H9 (cell line): Measurements from ENCODE around the gene AHSP. TPM values are rescaled to one million over a fixed set of nuclear protein-coding genes. Genes with fewer than 3 reads are reported as not detected.

Experiments used
- DNase-seq: peaks from one replicate; pipeline ENCODE4 v3.0.0-alpha.2; 2017
- H2AFZ ChIP-seq: one replicate; pipeline ENCODE4 v1.6.1; 2013; ENCODE audit warnings: mild to moderate bottlenecking, low read length, control low read depth, moderate library complexity
- H2AK5ac ChIP-seq: 2 replicates; pipeline ENCODE4 v1.6.1; 2013; ENCODE audit warnings: low read length, control low read depth, mixed read lengths; ENCODE audit not compliant: insufficient read length
- H2BK120ac ChIP-seq: one replicate; pipeline ENCODE4 v1.6.1; 2013; ENCODE audit warnings: low read depth, mild to moderate bottlenecking, low read length, control low read depth, inconsistent platforms; ENCODE audit not compliant: poor library complexity, severe bottlenecking
- H2BK12ac ChIP-seq: 2 replicates; pipeline ENCODE4 v1.6.1; 2013; ENCODE audit warnings: low read length, control low read depth, mixed read lengths, low read depth; ENCODE audit not compliant: insufficient read length
- H2BK15ac ChIP-seq: 2 replicates; pipeline ENCODE4 v1.6.1; 2013; ENCODE audit warnings: low read depth, low read length, control low read depth
- H2BK20ac ChIP-seq: one replicate; pipeline ENCODE4 v1.6.1; 2013; ENCODE audit warnings: low read depth, mild to moderate bottlenecking, low read length, control low read depth, inconsistent platforms; ENCODE audit not compliant: poor library complexity, severe bottlenecking
- H2BK5ac ChIP-seq: 2 replicates; pipeline ENCODE4 v1.6.1; 2013; ENCODE audit warnings: low read length, control low read depth, mixed read lengths; ENCODE audit not compliant: insufficient read length
- H3K14ac ChIP-seq: 2 replicates; pipeline ENCODE4 v1.6.1; 2013; ENCODE audit warnings: low read length, control low read depth; ENCODE audit not compliant: insufficient read depth
- H3K18ac ChIP-seq: 2 replicates; pipeline ENCODE4 v1.6.1; 2013; ENCODE audit warnings: low read depth, mild to moderate bottlenecking, mixed read lengths, low read length, control low read depth; ENCODE audit not compliant: insufficient read length
- H3K23ac ChIP-seq: 2 replicates; pipeline ENCODE4 v1.6.1; 2013; ENCODE audit warnings: low read length, control low read depth, mixed read lengths, low read depth; ENCODE audit not compliant: insufficient read length
- H3K23me2 ChIP-seq: 2 replicates; pipeline ENCODE4 v1.6.1; 2013; ENCODE audit warnings: low read depth, mild to moderate bottlenecking, mixed read lengths, low read length, control low read depth; ENCODE audit not compliant: insufficient read length, poor library complexity, severe bottlenecking
- H3K27ac ChIP-seq: 2 replicates; pipeline ENCODE4 v1.5.1; 2013; ENCODE audit warnings: low read length, control low read depth, mixed read lengths, low read depth; ENCODE audit not compliant: insufficient read length
- H3K27me3 ChIP-seq: 2 replicates; pipeline ENCODE4 v1.6.1; 2013; ENCODE audit warnings: low read length, control low read depth, inconsistent platforms; ENCODE audit not compliant: insufficient read depth
- H3K4ac ChIP-seq: 2 replicates; pipeline ENCODE4 v1.6.1; 2013; ENCODE audit warnings: low read depth, mild to moderate bottlenecking, control low read depth, inconsistent platforms, low read length, moderate library complexity
- H3K4me1 ChIP-seq: 2 replicates; pipeline ENCODE4 v1.6.1; 2013; ENCODE audit warnings: low read length, control low read depth, inconsistent platforms; ENCODE audit not compliant: insufficient read depth
- H3K4me2 ChIP-seq: 2 replicates; pipeline ENCODE4 v1.6.1; 2013; ENCODE audit warnings: low read length, control low read depth, mixed read lengths; ENCODE audit not compliant: insufficient read length, insufficient read depth
- H3K56ac ChIP-seq: 2 replicates; pipeline ENCODE4 v1.6.1; 2013; ENCODE audit warnings: low read depth, mild to moderate bottlenecking, mixed read lengths, low read length, control low read depth; ENCODE audit not compliant: insufficient read length
- H3K79me1 ChIP-seq: 2 replicates; pipeline ENCODE4 v1.6.1; 2013; ENCODE audit warnings: low read depth, mild to moderate bottlenecking, moderate library complexity, low read length, control low read depth, inconsistent platforms; ENCODE audit not compliant: insufficient read depth, poor library complexity, severe bottlenecking
- H3K79me2 ChIP-seq: 2 replicates; pipeline ENCODE4 v1.6.1; 2013; ENCODE audit warnings: low read length, control low read depth, inconsistent platforms; ENCODE audit not compliant: insufficient read depth
- H3K9ac ChIP-seq: 2 replicates; pipeline ENCODE4 v1.6.1; 2013; ENCODE audit warnings: low read length, control low read depth, mixed read lengths; ENCODE audit not compliant: insufficient read length; ENCODE audit errors: extremely low read depth
- H3K9me3 ChIP-seq: one replicate; pipeline ENCODE4 v1.6.1; 2013; ENCODE audit warnings: low read depth, low read length, inconsistent platforms; ENCODE audit not compliant: control insufficient read depth
- H3T11ph ChIP-seq: one replicate; pipeline ENCODE4 v1.6.1; 2013; ENCODE audit warnings: mild to moderate bottlenecking, low read length, control low read depth, inconsistent platforms
- H4K20me1 ChIP-seq: one replicate; pipeline ENCODE4 v1.6.1; 2013; ENCODE audit not compliant: control insufficient read depth, insufficient read length, insufficient read depth
- H4K5ac ChIP-seq: 2 replicates; pipeline ENCODE4 v1.6.1; 2013; ENCODE audit warnings: low read depth, mild to moderate bottlenecking, mixed read lengths, low read length, control low read depth; ENCODE audit not compliant: insufficient read length
- H4K8ac ChIP-seq: replicated peaks from 2 replicates; pipeline ENCODE4 v1.6.1; 2013; ENCODE audit warnings: low read length, control low read depth, mixed read lengths, low read depth; ENCODE audit not compliant: insufficient read length
- H4K91ac ChIP-seq: 2 replicates; pipeline ENCODE4 v1.6.1; 2013; ENCODE audit warnings: low read depth, mild to moderate bottlenecking, moderate library complexity, mixed read lengths, low read length, control low read depth; ENCODE audit not compliant: insufficient read length
- H3K27ac Mint-ChIP-seq, 3 experiments: 2 replicates in 2 of 3; 3 replicates in 1 of 3; pipeline ENCODE4 v1.8.0; 2020 to 2021; ENCODE audit warnings: mixed read lengths in 3 of 3, mild to moderate bottlenecking in 1 of 3, moderate library complexity in 1 of 3
- H3K27me3 Mint-ChIP-seq: 2 replicates; pipeline ENCODE4 v1.8.0; 2021; ENCODE audit warnings: low read depth, mild to moderate bottlenecking, moderate library complexity, mixed read lengths
- H3K36me3 Mint-ChIP-seq, 3 experiments: 2 replicates in 2 of 3; 3 replicates in 1 of 3; pipeline ENCODE4 v1.8.0; 2020 to 2021; ENCODE audit warnings: low read depth in 3 of 3, mixed read lengths in 3 of 3; ENCODE audit not compliant: insufficient read depth in 1 of 3
- H3K4me1 Mint-ChIP-seq, 2 experiments: 2 replicates each; pipeline ENCODE4 v1.8.0; 2020; ENCODE audit warnings: mixed read lengths in 2 of 2
- H3K4me3 Mint-ChIP-seq, 2 experiments: 2 replicates in 1 of 2; 3 replicates in 1 of 2; pipeline ENCODE4 v1.8.0; 2020 to 2021; ENCODE audit warnings: mild to moderate bottlenecking in 2 of 2, mixed read lengths in 2 of 2, moderate library complexity in 1 of 2
- H3K9me3 Mint-ChIP-seq, 2 experiments: 2 replicates in 1 of 2; 3 replicates in 1 of 2; pipeline ENCODE4 v1.8.0; 2020; ENCODE audit warnings: mild to moderate bottlenecking in 2 of 2, mixed read lengths in 2 of 2, moderate library complexity in 1 of 2
- CTCF ChIP-seq: fragments of 200-600 bp; sonication (generic); conservative IDR thresholded peaks from 3 replicates; pipeline ENCODE4 v1.8.0; 2021; ENCODE audit warnings: antibody characterized with exemption, mild to moderate bottlenecking
- WGBS: extraction: QIAGEN DNeasy Blood & Tissue Kit; methylation state at CpG from one replicate; pipeline ENCODE4 v1.1.7; 2013; ENCODE audit warnings: missing lambda C conversion rate, low lambda C conversion rate, mixed read lengths; ENCODE audit not compliant: insufficient read length; ENCODE audit errors: extremely low coverage; 5-methylcytosine and 5-hydroxymethylcytosine counted together
- total RNA-seq: library from RNA; stranded (reverse); gene quantifications from 2 replicates; pipeline ENCODE4 v1.2.1, GENCODE V29; 2021

The AHSP gene
- total RNA-seq, 1 experiment from 2014 or later, result not detected

GRCh38 chr16:31519759-31520431 is 7.8 kb upstream of the AHSP start:
- Histone ChIP-seq H4K91ac (no peak overlapping the region), H3K27me3 (no peaks in the 10 kb centered on the region), H2BK12ac (no peak overlapping the region), H2BK15ac (no peak overlapping the region), H3K9ac (no peak overlapping the region), H3K14ac (no peak overlapping the region), H3K4me2 (no peak overlapping the region), H2AFZ (no peak overlapping the region), H3K79me1 (no peaks in the 10 kb centered on the region), H3K18ac (no peak overlapping the region), H3T11ph (no peak overlapping the region), H2AK5ac (no peak overlapping the region), H3K56ac (no peak overlapping the region), H4K20me1 (no peaks in the 10 kb centered on the region), H2BK5ac (no peak overlapping the region), H3K23me2 (no peaks in the 10 kb centered on the region), H3K23ac (no peak overlapping the region), H3K79me2 (no peaks in the 10 kb centered on the region), H4K8ac (no peak overlapping the region), H4K5ac (no peak overlapping the region), H3K4me1 (no peaks in the 10 kb centered on the region; the same call in 1 of the 2 replicates), H3K4ac (no peak overlapping the region), H3K27ac (no peak overlapping the region), H3K9me3 (no peaks in the 10 kb centered on the region), H2BK120ac (no peak overlapping the region), H2BK20ac (no peak overlapping the region)
- H3K9me3 Mint-ChIP-seq, result peaks cover 15 to 19% of the 10 kb centered on the region in 2 experiments
- H3K27ac Mint-ChIP-seq, result peak overlapping the region in 1 of 3 experiments; percentile 62; a peak in 1 of 7 replicates
- H3K4me3 Mint-ChIP-seq, result no peak overlapping the region
- TF ChIP-seq CTCF, result no peak
- no peak for DNase-seq
- H3K27me3 Mint-ChIP-seq, result peaks cover 1% of the 10 kb centered on the region; the same call in 1 of the 2 replicates
- peaks cover 23 to 32% of the 10 kb centered on the region in 2 experiments for H3K4me1 Mint-ChIP-seq
- WGBS, result no CpG with 5 or more reads among the region's 2 CpGs
- peaks cover 4 to 5% (median 4%) of the 10 kb centered on the region in 3 experiments; a peak in 5 of 7 replicates for H3K36me3 Mint-ChIP-seq
